Skeletal muscle tissue (tissue), 4 donors: ENCODE results near the gene GTSF1L. TPM values are rescaled to one million over a fixed set of nuclear protein-coding genes. Genes with fewer than 3 reads are reported as not detected.

ENCODE experiments used
- H3K27ac ChIP-seq: one replicate; pipeline ENCODE4 v1.7.0; 2013; ENCODE audit warnings: mild to moderate bottlenecking, low read depth, low read length, inconsistent platforms
- H3K27me3 ChIP-seq, 3 donors: one replicate each; pipeline ENCODE4 v1.7.0; 2013; ENCODE audit warnings: low read length in 3 of 3; ENCODE audit not compliant: control insufficient read depth in 3 of 3, insufficient read depth in 3 of 3
- H3K36me3 ChIP-seq, 3 donors: one replicate each; pipeline ENCODE4 v1.7.0; 2013; ENCODE audit warnings: low read length in 3 of 3; ENCODE audit not compliant: control insufficient read depth in 3 of 3, insufficient read depth in 3 of 3
- H3K4me1 ChIP-seq, 3 donors: one replicate each; pipeline ENCODE4 v1.7.0; 2013; ENCODE audit warnings: low read length in 3 of 3, mild to moderate bottlenecking in 3 of 3; ENCODE audit not compliant: control insufficient read depth in 3 of 3, insufficient read depth in 3 of 3
- H3K4me3 ChIP-seq, 3 donors: one replicate each; pipeline ENCODE4 v1.7.0; 2013; ENCODE audit warnings: low read length in 3 of 3
- H3K9ac ChIP-seq, 3 donors: one replicate each; pipeline ENCODE4 v1.7.0; 2013; ENCODE audit warnings: low read length in 3 of 3, mild to moderate bottlenecking in 3 of 3, moderate library complexity in 2 of 3, low read depth in 1 of 3
- H3K9me3 ChIP-seq, 3 donors: one replicate each; pipeline ENCODE4 v1.7.0; 2013; ENCODE audit warnings: low read length in 3 of 3; ENCODE audit not compliant: control insufficient read depth in 3 of 3
- total RNA-seq: library from RNA; depleted of rRNA; stranded (reverse); fragments of >200 nt; gene quantifications from one replicate; pipeline ENCODE4 v1.2.3, GENCODE V29; 2014
- donor health status: Osteomylitis.

Gene GTSF1L
- total RNA-seq, 1 donor from 2014 or later: not detected

- Histone ChIP-seq H3K4me1 (no peaks in the 10 kb centered on the region), H3K36me3 (no peaks in the 10 kb centered on the region), H3K27me3 (peaks cover 0 to 7% (median 2%) of the 10 kb centered on the region in 3 donors), H3K27ac (no peak overlapping the region), H3K4me3 (no peak overlapping the region), H3K9me3 (no peaks in the 10 kb centered on the region), H3K9ac (no peak overlapping the region)
These were observed 5.7 kb downstream of the GTSF1L start for GRCh38 chr20:43721097-43721428.

DNA sequence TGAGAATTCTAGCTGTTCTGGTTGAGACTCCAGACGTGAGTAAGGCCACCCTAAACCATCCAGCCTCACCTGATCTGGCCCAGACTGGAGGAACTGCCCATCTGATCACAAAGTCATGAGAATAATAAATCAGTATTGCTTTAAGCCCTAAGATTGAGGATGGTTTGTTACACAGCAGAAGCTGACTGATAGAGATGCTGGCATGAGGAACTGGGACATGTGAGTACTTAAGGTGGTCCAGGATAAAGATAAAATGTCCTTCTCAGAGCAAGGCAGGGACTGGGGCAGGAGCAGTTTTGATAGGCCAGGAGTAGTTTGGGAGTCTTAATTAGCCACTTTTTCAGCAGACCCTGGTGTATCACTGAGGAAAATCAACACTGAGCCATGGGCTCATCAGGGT, 6.8 kb downstream of the GTSF1L start:
- Histone ChIP-seq H3K4me3 (no peak overlapping the region), H3K27ac (no peak overlapping the region), H3K27me3 (peaks cover 0 to 7% (median 2%) of the 10 kb centered on the region in 3 donors), H3K9ac (no peak overlapping the region), H3K36me3 (no peaks in the 10 kb centered on the region), H3K9me3 (no peaks in the 10 kb centered on the region), H3K4me1 (no peaks in the 10 kb centered on the region)

DNA sequence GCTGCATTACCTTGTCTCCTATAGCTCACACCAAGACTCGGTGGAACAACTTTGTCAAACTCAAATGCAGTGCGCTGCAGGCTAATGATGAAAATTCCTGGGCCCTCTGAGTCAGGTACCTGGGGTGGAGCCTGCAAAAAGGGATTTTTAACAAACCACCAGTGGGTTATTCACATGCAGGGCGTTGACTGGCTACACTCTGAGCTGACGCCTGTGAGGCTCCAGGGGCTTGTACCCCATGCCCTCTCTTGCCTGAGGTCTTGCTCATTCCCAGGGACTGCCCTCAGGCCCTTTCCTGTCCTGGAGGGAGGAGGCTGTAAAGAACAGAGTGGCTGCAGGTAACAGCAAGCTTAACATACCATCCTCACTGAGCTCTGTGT, 9.2 kb downstream of the GTSF1L start:
- Histone ChIP-seq H3K9ac (no peak overlapping the region), H3K4me3 (no peak overlapping the region), H3K9me3 (no peaks in the 10 kb centered on the region), H3K4me1 (no peaks in the 10 kb centered on the region), H3K36me3 (no peaks in the 10 kb centered on the region), H3K27me3 (peaks cover 0 to 2% (median 0%) of the 10 kb centered on the region in 3 donors), H3K27ac (no peak overlapping the region)

- Histone ChIP-seq H3K4me1 (no peaks in the 10 kb centered on the region), H3K9ac (no peak overlapping the region), H3K27me3 (peaks cover 0 to 2% (median 0%) of the 10 kb centered on the region in 3 donors), H3K27ac (no peak overlapping the region), H3K36me3 (no peaks in the 10 kb centered on the region), H3K4me3 (no peak overlapping the region), H3K9me3 (no peaks in the 10 kb centered on the region)
These were observed 9.8 kb downstream of the GTSF1L start for GRCh38 chr20:43716757-43717615.

- no peaks in the 10 kb centered on the region for H3K9me3 ChIP-seq
- no peak overlapping the region for H3K27ac ChIP-seq
These were observed 10.7 kb downstream of the GTSF1L start for GRCh38 chr20:43716123-43716522.

DNA sequence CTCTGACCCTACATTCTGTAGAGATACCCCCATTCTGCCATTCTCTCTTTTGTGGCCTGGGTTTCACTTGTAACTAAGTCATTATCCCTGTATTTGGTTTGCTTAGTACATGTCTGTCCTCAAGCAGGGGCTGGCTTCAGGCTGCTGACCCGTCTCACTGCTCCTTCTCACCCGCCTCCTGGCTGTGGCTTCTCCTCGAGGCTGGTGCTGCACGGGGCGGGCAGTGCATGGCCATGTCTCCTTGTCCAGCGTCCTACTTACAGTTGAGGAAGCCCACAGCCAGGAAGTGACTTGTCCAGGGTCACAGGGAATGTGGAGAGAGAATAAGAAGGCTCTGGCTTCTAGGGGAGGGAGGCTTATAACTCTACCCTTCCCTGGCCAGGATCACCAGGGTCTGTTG, 11.3 kb downstream of the GTSF1L start:
- Histone ChIP-seq H3K9me3 (no peaks in the 10 kb centered on the region), H3K27ac (no peak overlapping the region), H3K36me3 (no peaks in the 10 kb centered on the region), H3K4me1 (no peaks in the 10 kb centered on the region), H3K4me3 (no peak overlapping the region), H3K27me3 (no peaks in the 10 kb centered on the region), H3K9ac (no peak overlapping the region)

More at GRCh38 chr20:43716123-43716522, 10.7 kb downstream of the GTSF1L start:
- Histone ChIP-seq H3K4me1 (no peaks in the 10 kb centered on the region), H3K9ac (no peak overlapping the region), H3K36me3 (no peaks in the 10 kb centered on the region), H3K27me3 (peaks cover 0 to 2% (median 0%) of the 10 kb centered on the region in 3 donors), H3K4me3 (no peak overlapping the region)

- H3K9ac ChIP-seq: no peak overlapping the region
- no peaks in the 10 kb centered on the region for H3K9me3 ChIP-seq
- no peaks in the 10 kb centered on the region for H3K36me3 ChIP-seq
- no peaks in the 10 kb centered on the region for H3K27me3 ChIP-seq
- no peaks in the 10 kb centered on the region for H3K4me1 ChIP-seq
- no peak overlapping the region for H3K4me3 ChIP-seq
- no peak overlapping the region for H3K27ac ChIP-seq
These were observed 11.8 kb downstream of the GTSF1L start for GRCh38 chr20:43715044-43715443.

GRCh38 chr20:43711098-43711654, 15.6 kb downstream of the GTSF1L start:
- no peak overlapping the region for H3K4me3 ChIP-seq
- no peaks in the 10 kb centered on the region for H3K36me3 ChIP-seq
- H3K27ac ChIP-seq: no peak overlapping the region
- H3K27me3 ChIP-seq: no peaks in the 10 kb centered on the region
- no peaks in the 10 kb centered on the region for H3K4me1 ChIP-seq
- no peak overlapping the region for H3K9ac ChIP-seq
- H3K9me3 ChIP-seq: no peaks in the 10 kb centered on the region

GRCh38 chr20:43710370-43711044, 16.3 kb downstream of the GTSF1L start:
- no peaks in the 10 kb centered on the region for H3K36me3 ChIP-seq
- H3K9ac ChIP-seq: no peak overlapping the region
- H3K9me3 ChIP-seq: no peaks in the 10 kb centered on the region
- no peak overlapping the region for H3K4me3 ChIP-seq
- no peaks in the 10 kb centered on the region for H3K4me1 ChIP-seq
- H3K27me3 ChIP-seq: no peaks in the 10 kb centered on the region
- H3K27ac ChIP-seq: no peak overlapping the region

DNA sequence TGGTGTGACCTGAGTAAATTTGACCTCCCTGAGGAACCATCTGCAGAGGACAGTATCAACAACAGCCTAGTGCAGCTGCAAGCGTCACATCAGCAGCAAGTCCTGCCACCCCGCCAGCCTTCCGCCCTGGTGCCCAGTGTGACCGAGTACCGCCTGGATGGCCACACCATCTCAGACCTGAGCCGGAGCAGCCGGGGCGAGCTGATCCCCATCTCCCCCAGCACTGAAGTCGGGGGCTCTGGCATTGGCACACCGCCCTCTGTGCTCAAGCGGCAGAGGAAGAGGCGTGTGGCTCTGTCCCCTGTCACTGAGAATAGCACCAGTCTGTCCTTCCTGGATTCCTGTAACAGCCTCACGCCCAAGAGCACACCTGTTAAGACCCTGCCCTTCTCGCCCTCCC, 24.3 kb downstream of the GTSF1L start:
- Histone ChIP-seq H3K27me3 (no peaks in the 10 kb centered on the region), H3K9me3 (no peaks in the 10 kb centered on the region), H3K27ac (no peak overlapping the region), H3K4me3 (no peak overlapping the region), H3K9ac (no peak overlapping the region), H3K36me3 (no peaks in the 10 kb centered on the region), H3K4me1 (no peaks in the 10 kb centered on the region)
